ENCODE data around the gene TFAM. TPM values are rescaled to one million over a fixed set of nuclear protein-coding genes. Genes with fewer than 3 reads are reported as not detected.

The TFAM gene
- total and polyA plus RNA-seq, 2 donors from 2014 or later, result 18.5 to 35.0 TPM

- Histone ChIP-seq H3K9ac (ENCODE audit: low read length in 3 of 3) (no peak overlapping the region), H3K27ac (ENCODE audit: low read depth in 2 of 2, low read length in 2 of 2) (no peak overlapping the region), H3K4me3 (ENCODE audit: low read length in 3 of 3) (no peak overlapping the region), H3K9me3 (ENCODE audit: control insufficient read depth in 2 of 3, insufficient read depth in 1 of 3, low read length in 3 of 3) (no peaks in the 10 kb centered on the region), H3K4me1 (ENCODE audit: control insufficient read depth in 2 of 3, insufficient read depth in 2 of 3, low read depth in 1 of 3, low read length in 3 of 3) (peaks cover 0 to 4% (median 0%) of the 10 kb centered on the region in 3 donors), H3K36me3 (ENCODE audit: control insufficient read depth in 2 of 3, insufficient read depth in 3 of 3, low read length in 3 of 3) (peaks cover 0 to 4% (median 0%) of the 10 kb centered on the region in 3 donors), H3K27me3 (ENCODE audit: control insufficient read depth, insufficient read depth, low read length) (no peaks in the 10 kb centered on the region)
- intact Hi-C loops (cut with DNase I), result no loop called here
- no peak for FAIRE-seq
- TF ChIP-seq, protein P1, sequence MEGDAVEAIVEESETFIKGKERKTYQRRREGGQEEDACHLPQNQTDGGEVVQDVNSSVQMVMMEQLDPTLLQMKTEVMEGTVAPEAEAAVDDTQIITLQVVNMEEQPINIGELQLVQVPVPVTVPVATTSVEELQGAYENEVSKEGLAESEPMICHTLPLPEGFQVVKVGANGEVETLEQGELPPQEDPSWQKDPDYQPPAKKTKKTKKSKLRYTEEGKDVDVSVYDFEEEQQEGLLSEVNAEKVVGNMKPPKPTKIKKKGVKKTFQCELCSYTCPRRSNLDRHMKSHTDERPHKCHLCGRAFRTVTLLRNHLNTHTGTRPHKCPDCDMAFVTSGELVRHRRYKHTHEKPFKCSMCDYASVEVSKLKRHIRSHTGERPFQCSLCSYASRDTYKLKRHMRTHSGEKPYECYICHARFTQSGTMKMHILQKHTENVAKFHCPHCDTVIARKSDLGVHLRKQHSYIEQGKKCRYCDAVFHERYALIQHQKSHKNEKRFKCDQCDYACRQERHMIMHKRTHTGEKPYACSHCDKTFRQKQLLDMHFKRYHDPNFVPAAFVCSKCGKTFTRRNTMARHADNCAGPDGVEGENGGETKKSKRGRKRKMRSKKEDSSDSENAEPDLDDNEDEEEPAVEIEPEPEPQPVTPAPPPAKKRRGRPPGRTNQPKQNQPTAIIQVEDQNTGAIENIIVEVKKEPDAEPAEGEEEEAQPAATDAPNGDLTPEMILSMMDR (IDR thresholded peaks at IDR 0.05; ENCODE audit: borderline replicate concordance, extremely low read depth, insufficient read depth), result no peak
- DNase-seq, result no peak
These were observed 28.5 kb upstream of the TFAM start for GRCh38 chr10:58356756-58357155.

- FAIRE-seq, result no peak
- intact Hi-C loops (cut with DNase I), result no loop called here
- H3K27me3 ChIP-seq (ENCODE audit: control insufficient read depth, insufficient read depth, low read length), result no peaks in the 10 kb centered on the region
- H3K27ac ChIP-seq (ENCODE audit: low read depth in 2 of 2, low read length in 2 of 2), result no peak overlapping the region
- no peak overlapping the region for H3K9ac ChIP-seq (ENCODE audit: low read length in 3 of 3)
- H3K4me1 ChIP-seq (ENCODE audit: control insufficient read depth in 2 of 3, insufficient read depth in 2 of 3, low read depth in 1 of 3, low read length in 3 of 3), result peaks cover 0 to 4% (median 0%) of the 10 kb centered on the region in 3 donors
- H3K9me3 ChIP-seq (ENCODE audit: control insufficient read depth in 2 of 3, insufficient read depth in 1 of 3, low read length in 3 of 3), result no peaks in the 10 kb centered on the region
- H3K4me3 ChIP-seq (ENCODE audit: low read length in 3 of 3), result no peak overlapping the region
- TF ChIP-seq, protein P1 (IDR thresholded peaks at IDR 0.05; ENCODE audit: borderline replicate concordance, extremely low read depth, insufficient read depth), result no peak
- no peak for DNase-seq
- H3K36me3 ChIP-seq (ENCODE audit: control insufficient read depth in 2 of 3, insufficient read depth in 3 of 3, low read length in 3 of 3), result peaks cover 0 to 4% (median 0%) of the 10 kb centered on the region in 3 donors
These were observed 26.8 kb upstream of the TFAM start for GRCh38 chr10:58358314-58358933.

GRCh38 chr10:58358947-58359346 lies 26.3 kb upstream of the TFAM start:
- intact Hi-C loops (cut with DNase I), result no loop called here
- H3K9me3 ChIP-seq (ENCODE audit: control insufficient read depth in 2 of 3, insufficient read depth in 1 of 3, low read length in 3 of 3), result no peaks in the 10 kb centered on the region
- H3K36me3 ChIP-seq (ENCODE audit: control insufficient read depth in 2 of 3, insufficient read depth in 3 of 3, low read length in 3 of 3), result peaks cover 0 to 4% (median 0%) of the 10 kb centered on the region in 3 donors
- H3K4me3 ChIP-seq (ENCODE audit: low read length in 3 of 3), result no peak overlapping the region
- H3K4me1 ChIP-seq (ENCODE audit: control insufficient read depth in 2 of 3, insufficient read depth in 2 of 3, low read depth in 1 of 3, low read length in 3 of 3), result peaks cover 0 to 4% (median 0%) of the 10 kb centered on the region in 3 donors
- FAIRE-seq, result no peak
- no peak overlapping the region for H3K27ac ChIP-seq (ENCODE audit: low read depth in 2 of 2, low read length in 2 of 2)
- TF ChIP-seq, protein P1 (IDR thresholded peaks at IDR 0.05; ENCODE audit: borderline replicate concordance, extremely low read depth, insufficient read depth), result no peak
- no peak for DNase-seq
- H3K27me3 ChIP-seq (ENCODE audit: control insufficient read depth, insufficient read depth, low read length), result no peaks in the 10 kb centered on the region
- no peak overlapping the region for H3K9ac ChIP-seq (ENCODE audit: low read length in 3 of 3)
